Measurements from ENCODE around the gene SORCS1.

SORCS1 gene

DNA sequence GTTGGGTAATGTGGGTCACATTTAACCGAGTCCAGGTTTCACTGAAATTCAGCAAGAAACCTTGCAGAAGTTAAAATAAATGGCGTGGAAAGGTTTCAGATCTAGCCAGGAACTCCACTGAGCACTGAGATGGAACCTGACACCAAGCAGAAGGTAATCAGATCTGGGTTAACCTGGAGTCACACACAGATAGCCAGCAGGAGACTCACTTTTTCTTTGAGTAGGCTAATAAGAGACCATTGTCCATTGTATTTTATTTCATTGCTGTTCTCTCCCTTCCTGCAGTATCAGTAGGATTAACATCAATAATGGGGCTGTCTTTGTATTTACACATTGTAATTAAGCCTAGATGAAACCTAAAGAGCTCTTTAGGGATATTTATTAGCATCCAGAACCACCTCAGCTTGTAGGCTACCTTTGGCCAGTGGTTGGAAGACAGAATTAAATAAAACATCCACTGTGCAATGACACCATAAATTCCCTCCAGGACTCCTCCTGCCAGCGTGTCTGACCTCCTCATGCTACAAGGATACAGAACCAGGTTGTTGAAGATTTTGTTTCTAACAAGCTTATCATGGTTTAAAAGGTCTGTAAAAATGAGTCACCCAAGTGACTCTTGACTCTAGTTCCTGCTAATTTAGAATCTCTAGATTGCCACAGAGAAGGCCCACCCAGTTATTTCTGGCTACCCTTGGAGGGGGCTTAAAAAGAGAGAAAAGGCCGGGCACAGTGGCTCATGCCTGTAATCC lies 151.1 kb downstream of the SORCS1 start:
- no peak overlapping the region for H3K4me3 ChIP-seq (ENCODE audit: low read depth, low read length)
- H3K9me3 ChIP-seq (ENCODE audit: control insufficient read depth, insufficient read depth, low read depth, low read length) = no peaks in the 10 kb centered on the region
- POLR2A ChIA-PET = no interaction called here
- CTCF ChIA-PET = interaction anchor here (0.8 kb wide), 1 partner anchor 228 kb away, joined by 3 read pairs; no protein-coding TSS in a partner anchor
- peaks cover 7% of the 10 kb centered on the region; the same call in 1 of the 2 replicates for H3K4me1 ChIP-seq (ENCODE audit: control insufficient read depth, insufficient read depth, low read length)
- no peaks in the 10 kb centered on the region for H3K36me3 ChIP-seq (ENCODE audit: control insufficient read depth in 2 of 2, insufficient read depth in 1 of 2, low read length in 2 of 2)
- no peak overlapping the region for H3K27ac ChIP-seq (ENCODE audit: extremely low read depth, low read depth, low read length)
- TF ChIP-seq KLF1 (tag by site-specific recombination; IDR thresholded peaks at IDR 0.05) (no peak), ZNF274 (IDR thresholded peaks at IDR 0.05; ENCODE audit: low read length) (no peak), ZNF274 (tag by site-specific recombination; IDR thresholded peaks at IDR 0.05; ENCODE audit: borderline replicate concordance) (no peak), TRIM28 (IDR thresholded peaks at IDR 0.05; ENCODE audit: borderline replicate concordance, low read length) (no peak), MYNN (tag by site-specific recombination; IDR thresholded peaks at IDR 0.05; ENCODE audit: borderline replicate concordance) (no peak), ZNF747 (tag by site-specific recombination; IDR thresholded peaks at IDR 0.05) (no peak)
- TF ChIP-seq, protein P1, sequence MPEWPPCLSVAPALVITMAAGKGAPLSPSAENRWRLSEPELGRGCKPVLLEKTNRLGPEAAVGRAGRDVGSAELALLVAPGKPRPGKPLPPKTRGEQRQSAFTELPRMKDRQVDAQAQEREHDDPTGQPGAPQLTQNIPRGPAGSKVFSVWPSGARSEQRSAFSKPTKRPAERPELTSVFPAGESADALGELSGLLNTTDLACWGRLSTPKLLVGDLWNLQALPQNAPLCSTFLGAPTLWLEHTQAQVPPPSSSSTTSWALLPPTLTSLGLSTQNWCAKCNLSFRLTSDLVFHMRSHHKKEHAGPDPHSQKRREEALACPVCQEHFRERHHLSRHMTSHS (tag by site-specific recombination; IDR thresholded peaks at IDR 0.05) = no peak
- TF ChIP-seq, protein P2, sequence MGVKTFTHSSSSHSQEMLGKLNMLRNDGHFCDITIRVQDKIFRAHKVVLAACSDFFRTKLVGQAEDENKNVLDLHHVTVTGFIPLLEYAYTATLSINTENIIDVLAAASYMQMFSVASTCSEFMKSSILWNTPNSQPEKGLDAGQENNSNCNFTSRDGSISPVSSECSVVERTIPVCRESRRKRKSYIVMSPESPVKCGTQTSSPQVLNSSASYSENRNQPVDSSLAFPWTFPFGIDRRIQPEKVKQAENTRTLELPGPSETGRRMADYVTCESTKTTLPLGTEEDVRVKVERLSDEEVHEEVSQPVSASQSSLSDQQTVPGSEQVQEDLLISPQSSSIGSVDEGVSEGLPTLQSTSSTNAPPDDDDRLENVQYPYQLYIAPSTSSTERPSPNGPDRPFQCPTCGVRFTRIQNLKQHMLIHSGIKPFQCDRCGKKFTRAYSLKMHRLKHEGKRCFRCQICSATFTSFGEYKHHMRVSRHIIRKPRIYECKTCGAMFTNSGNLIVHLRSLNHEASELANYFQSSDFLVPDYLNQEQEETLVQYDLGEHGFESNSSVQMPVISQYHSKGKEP (tag by site-specific recombination; IDR thresholded peaks at IDR 0.05) = no peak

DNA sequence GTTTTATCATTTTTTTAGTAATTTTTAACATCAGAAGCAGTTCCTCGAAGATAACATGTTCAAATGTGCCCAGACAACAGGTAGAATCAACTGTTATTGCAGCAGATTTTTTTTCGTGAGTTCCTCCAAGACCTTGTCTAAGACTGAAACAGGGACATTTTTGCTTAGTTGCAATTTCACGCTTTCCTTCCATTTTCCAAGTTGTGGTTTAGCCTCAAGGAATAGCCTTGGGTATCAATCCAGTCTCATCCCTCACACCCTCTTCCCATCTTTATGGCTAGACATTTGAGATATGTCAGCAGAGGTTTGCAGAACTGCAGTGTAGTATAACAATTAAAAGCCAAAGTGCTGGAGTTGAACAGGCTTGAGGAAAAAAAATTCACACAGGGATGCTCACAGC lies 152.5 kb downstream of the SORCS1 start:
- ChIA-PET POLR2A (no interaction called here), CTCF (interaction anchor here (0.6 to 1.1 kb wide), 2 partner anchors 29 to 1403 kb away, joined by 3 to 4 read pairs; no protein-coding TSS in a partner anchor)
- H3K4me1 ChIP-seq (ENCODE audit: control insufficient read depth, insufficient read depth, low read length) = peaks cover 7% of the 10 kb centered on the region; the same call in 1 of the 2 replicates
- no peaks in the 10 kb centered on the region for H3K36me3 ChIP-seq (ENCODE audit: control insufficient read depth in 2 of 2, insufficient read depth in 1 of 2, low read length in 2 of 2)
- H3K9me3 ChIP-seq (ENCODE audit: control insufficient read depth, insufficient read depth, low read depth, low read length) = no peaks in the 10 kb centered on the region
- H3K4me3 ChIP-seq (ENCODE audit: low read depth, low read length) = no peak overlapping the region
- no peak overlapping the region for H3K27ac ChIP-seq (ENCODE audit: extremely low read depth, low read depth, low read length)
- TF ChIP-seq ZNF248 (tag by site-specific recombination; IDR thresholded peaks at IDR 0.05) = no peak
- TF ChIP-seq, protein P3, sequence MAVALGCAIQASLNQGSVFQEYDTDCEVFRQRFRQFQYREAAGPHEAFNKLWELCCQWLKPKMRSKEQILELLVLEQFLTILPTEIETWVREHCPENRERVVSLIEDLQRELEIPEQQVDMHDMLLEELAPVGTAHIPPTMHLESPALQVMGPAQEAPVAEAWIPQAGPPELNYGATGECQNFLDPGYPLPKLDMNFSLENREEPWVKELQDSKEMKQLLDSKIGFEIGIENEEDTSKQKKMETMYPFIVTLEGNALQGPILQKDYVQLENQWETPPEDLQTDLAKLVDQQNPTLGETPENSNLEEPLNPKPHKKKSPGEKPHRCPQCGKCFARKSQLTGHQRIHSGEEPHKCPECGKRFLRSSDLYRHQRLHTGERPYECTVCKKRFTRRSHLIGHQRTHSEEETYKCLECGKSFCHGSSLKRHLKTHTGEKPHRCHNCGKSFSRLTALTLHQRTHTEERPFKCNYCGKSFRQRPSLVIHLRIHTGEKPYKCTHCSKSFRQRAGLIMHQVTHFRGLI (tag by site-specific recombination; IDR thresholded peaks at IDR 0.05) = no peak
- TF ChIP-seq, protein P2 (tag by site-specific recombination; IDR thresholded peaks at IDR 0.05) = no peak
- TF ChIP-seq ZNF433 (tag by site-specific recombination; IDR thresholded peaks at IDR 0.05; ENCODE audit: low read depth) = no peak
- TF ChIP-seq, protein P4, sequence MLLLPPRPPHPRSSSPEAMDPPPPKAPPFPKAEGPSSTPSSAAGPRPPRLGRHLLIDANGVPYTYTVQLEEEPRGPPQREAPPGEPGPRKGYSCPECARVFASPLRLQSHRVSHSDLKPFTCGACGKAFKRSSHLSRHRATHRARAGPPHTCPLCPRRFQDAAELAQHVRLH (tag by site-specific recombination; IDR thresholded peaks at IDR 0.05) = no peak
- TF ChIP-seq ZBTB7A (tag by site-specific recombination; IDR thresholded peaks at IDR 0.05; ENCODE audit: low read depth) = no peak
- TF ChIP-seq, protein P5, sequence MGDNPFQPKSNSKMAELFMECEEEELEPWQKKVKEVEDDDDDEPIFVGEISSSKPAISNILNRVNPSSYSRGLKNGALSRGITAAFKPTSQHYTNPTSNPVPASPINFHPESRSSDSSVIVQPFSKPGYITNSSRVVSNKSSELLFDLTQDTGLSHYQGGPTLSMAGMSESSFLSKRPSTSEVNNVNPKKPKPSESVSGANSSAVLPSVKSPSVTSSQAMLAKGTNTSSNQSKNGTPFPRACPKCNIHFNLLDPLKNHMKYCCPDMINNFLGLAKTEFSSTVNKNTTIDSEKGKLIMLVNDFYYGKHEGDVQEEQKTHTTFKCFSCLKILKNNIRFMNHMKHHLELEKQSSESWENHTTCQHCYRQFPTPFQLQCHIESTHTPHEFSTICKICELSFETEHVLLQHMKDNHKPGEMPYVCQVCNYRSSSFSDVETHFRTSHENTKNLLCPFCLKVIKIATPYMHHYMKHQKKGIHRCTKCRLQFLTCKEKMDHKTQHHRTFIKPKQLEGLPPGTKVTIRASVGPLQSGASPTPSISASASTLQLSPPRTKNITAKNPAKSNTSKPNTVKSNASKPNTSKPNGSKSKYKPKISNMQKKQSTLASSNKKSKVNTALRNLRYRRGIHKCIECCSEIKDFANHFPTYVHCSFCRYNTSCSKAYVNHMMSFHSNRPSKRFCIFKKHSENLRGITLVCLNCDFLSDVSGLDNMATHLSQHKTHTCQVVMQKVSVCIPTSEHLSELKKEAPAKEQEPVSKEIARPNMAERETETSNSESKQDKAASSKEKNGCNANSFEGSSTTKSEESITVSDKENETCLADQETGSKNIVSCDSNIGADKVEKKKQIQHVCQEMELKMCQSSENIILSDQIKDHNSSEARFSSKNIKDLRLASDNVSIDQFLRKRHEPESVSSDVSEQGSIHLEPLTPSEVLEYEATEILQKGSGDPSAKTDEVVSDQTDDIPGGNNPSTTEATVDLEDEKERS (tag by site-specific recombination; IDR thresholded peaks at IDR 0.05) = no peak
- TF ChIP-seq, protein P6, sequence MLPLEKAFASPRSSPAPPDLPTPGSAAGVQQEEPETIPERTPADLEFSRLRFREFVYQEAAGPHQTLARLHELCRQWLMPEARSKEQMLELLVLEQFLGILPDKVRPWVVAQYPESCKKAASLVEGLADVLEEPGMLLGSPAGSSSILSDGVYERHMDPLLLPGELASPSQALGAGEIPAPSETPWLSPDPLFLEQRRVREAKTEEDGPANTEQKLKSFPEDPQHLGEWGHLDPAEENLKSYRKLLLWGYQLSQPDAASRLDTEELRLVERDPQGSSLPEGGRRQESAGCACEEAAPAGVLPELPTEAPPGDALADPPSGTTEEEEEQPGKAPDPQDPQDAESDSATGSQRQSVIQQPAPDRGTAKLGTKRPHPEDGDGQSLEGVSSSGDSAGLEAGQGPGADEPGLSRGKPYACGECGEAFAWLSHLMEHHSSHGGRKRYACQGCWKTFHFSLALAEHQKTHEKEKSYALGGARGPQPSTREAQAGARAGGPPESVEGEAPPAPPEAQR (tag by site-specific recombination; IDR thresholded peaks at IDR 0.05) = no peak
- TF ChIP-seq ZNF132 (tag by site-specific recombination; IDR thresholded peaks at IDR 0.05; ENCODE audit: borderline replicate concordance) = no peak
- TF ChIP-seq, protein P7, sequence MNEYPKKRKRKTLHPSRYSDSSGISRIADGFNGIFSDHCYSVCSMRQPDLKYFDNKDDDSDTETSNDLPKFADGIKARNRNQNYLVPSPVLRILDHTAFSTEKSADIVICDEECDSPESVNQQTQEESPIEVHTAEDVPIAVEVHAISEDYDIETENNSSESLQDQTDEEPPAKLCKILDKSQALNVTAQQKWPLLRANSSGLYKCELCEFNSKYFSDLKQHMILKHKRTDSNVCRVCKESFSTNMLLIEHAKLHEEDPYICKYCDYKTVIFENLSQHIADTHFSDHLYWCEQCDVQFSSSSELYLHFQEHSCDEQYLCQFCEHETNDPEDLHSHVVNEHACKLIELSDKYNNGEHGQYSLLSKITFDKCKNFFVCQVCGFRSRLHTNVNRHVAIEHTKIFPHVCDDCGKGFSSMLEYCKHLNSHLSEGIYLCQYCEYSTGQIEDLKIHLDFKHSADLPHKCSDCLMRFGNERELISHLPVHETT (tag by site-specific recombination; IDR thresholded peaks at IDR 0.05) = no peak
- no peak for TF ChIP-seq ZFP3 (tag by site-specific recombination; IDR thresholded peaks at IDR 0.05; ENCODE audit: low read depth)
- TF ChIP-seq, protein P8, sequence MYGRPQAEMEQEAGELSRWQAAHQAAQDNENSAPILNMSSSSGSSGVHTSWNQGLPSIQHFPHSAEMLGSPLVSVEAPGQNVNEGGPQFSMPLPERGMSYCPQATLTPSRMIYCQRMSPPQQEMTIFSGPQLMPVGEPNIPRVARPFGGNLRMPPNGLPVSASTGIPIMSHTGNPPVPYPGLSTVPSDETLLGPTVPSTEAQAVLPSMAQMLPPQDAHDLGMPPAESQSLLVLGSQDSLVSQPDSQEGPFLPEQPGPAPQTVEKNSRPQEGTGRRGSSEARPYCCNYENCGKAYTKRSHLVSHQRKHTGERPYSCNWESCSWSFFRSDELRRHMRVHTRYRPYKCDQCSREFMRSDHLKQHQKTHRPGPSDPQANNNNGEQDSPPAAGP (tag by site-specific recombination; IDR thresholded peaks at IDR 0.05) = no peak
- TF ChIP-seq ZNF2 (tag by site-specific recombination; IDR thresholded peaks at IDR 0.05) = no peak

All from HEK293 (cell line).